ENCODE data around the gene CSAD.
"Not testable (repeated sequence)": the region's sequence is repeated elsewhere in the genome, so short reads cannot be mapped to it uniquely, and the experiment has no call there.

CSAD gene

GRCh38 chr12:53182903-53183302, 2.2 kb upstream of the CSAD start:
- Histone ChIP-seq H4K20me1 (ENCODE audit: insufficient read depth, low read length) (peaks cover 12% of the 10 kb centered on the region), H3K9ac (ENCODE audit: low read length) (no peak overlapping the region), H3K4me2 (ENCODE audit: low read length) (no peak overlapping the region)

GRCh38 chr12:53181935-53182334, 1.2 kb upstream of the CSAD start:
- H3K4me3 ChIP-seq (ENCODE audit: low read length): peak overlapping the region; percentile 91
- H4K20me1 ChIP-seq (ENCODE audit: insufficient read depth, low read length): peaks cover 12% of the 10 kb centered on the region
- H3K27ac ChIP-seq (ENCODE audit: low read length): no peak overlapping the region

More at GRCh38 chr12:53182903-53183302, 2.2 kb upstream of the CSAD start:
- TF ChIP-seq EZH2phosphoT487 (IDR thresholded peaks at IDR 0.05; ENCODE audit: low read depth): no peak
- no peak for TF ChIP-seq CTCF (IDR thresholded peaks at IDR 0.05; ENCODE audit: low read depth, low read length)
- Histone ChIP-seq H3K36me3 (replicated peaks; ENCODE audit: low read depth, low read length) (peaks cover 55% of the 10 kb centered on the region), H3K27ac (ENCODE audit: low read length) (no peak overlapping the region), H3K27me3 (ENCODE audit: low read depth, low read length) (no peaks in the 10 kb centered on the region), H2AFZ (ENCODE audit: low read depth, low read length) (no peak overlapping the region), H3K4me3 (ENCODE audit: low read length) (no peak overlapping the region), H3K4me1 (ENCODE audit: low read length) (peaks cover 20% of the 10 kb centered on the region), H3K79me2 (ENCODE audit: low read length) (peaks cover 27% of the 10 kb centered on the region), H3K9me3 (ENCODE audit: insufficient read depth, low read length) (no peaks in the 10 kb centered on the region)

GRCh38 chr12:53180931-53181645, 363 bp upstream of the CSAD start:
- Histone ChIP-seq H4K20me1 (ENCODE audit: insufficient read depth, low read length) (peaks cover 12% of the 10 kb centered on the region), H3K36me3 (replicated peaks; ENCODE audit: low read depth, low read length) (peaks cover 37% of the 10 kb centered on the region), H3K4me2 (ENCODE audit: low read length) (peak overlapping the region; percentile 89), H3K4me1 (ENCODE audit: low read length) (peaks cover 20% of the 10 kb centered on the region), H3K79me2 (ENCODE audit: low read length) (peaks cover 27% of the 10 kb centered on the region), H3K9me3 (ENCODE audit: insufficient read depth, low read length) (no peaks in the 10 kb centered on the region), H3K27ac (ENCODE audit: low read length) (peak overlapping the region; percentile 88), H3K27me3 (ENCODE audit: low read depth, low read length) (no peaks in the 10 kb centered on the region), H3K4me3 (ENCODE audit: low read length) (peak overlapping the region; percentile 91), H2AFZ (ENCODE audit: low read depth, low read length) (peak overlapping the region; percentile 62; the same call in 1 of the 2 replicates), H3K9ac (ENCODE audit: low read length) (peak overlapping the region; percentile 97)
- no peak for TF ChIP-seq EZH2phosphoT487 (IDR thresholded peaks at IDR 0.05; ENCODE audit: low read depth)
- no peak for TF ChIP-seq CTCF (IDR thresholded peaks at IDR 0.05; ENCODE audit: low read depth, low read length)

More at GRCh38 chr12:53181935-53182334, 1.2 kb upstream of the CSAD start:
- peak overlapping the region; percentile 97; the same call in 1 of the 2 replicates for H3K9ac ChIP-seq (ENCODE audit: low read length)
- H3K79me2 ChIP-seq (ENCODE audit: low read length): peaks cover 27% of the 10 kb centered on the region
- TF ChIP-seq EZH2phosphoT487 (IDR thresholded peaks at IDR 0.05; ENCODE audit: low read depth) (no peak), CTCF (IDR thresholded peaks at IDR 0.05; ENCODE audit: low read depth, low read length) (no peak)
- no peaks in the 10 kb centered on the region for H3K9me3 ChIP-seq (ENCODE audit: insufficient read depth, low read length)
- H2AFZ ChIP-seq (ENCODE audit: low read depth, low read length): no peak overlapping the region
- peak overlapping the region; percentile 89 for H3K4me2 ChIP-seq (ENCODE audit: low read length)
- peaks cover 20% of the 10 kb centered on the region for H3K4me1 ChIP-seq (ENCODE audit: low read length)
- H3K36me3 ChIP-seq (replicated peaks; ENCODE audit: low read depth, low read length): peaks cover 46% of the 10 kb centered on the region
- no peaks in the 10 kb centered on the region for H3K27me3 ChIP-seq (ENCODE audit: low read depth, low read length)

- TF ChIP-seq EZH2phosphoT487 (IDR thresholded peaks at IDR 0.05; ENCODE audit: low read depth) (no peak), CTCF (IDR thresholded peaks at IDR 0.05; ENCODE audit: low read depth, low read length) (no peak)
These were observed 972 bp downstream of the CSAD start for GRCh38 chr12:53179687-53180219.

GRCh38 chr12:53178803-53179202, 1.9 kb downstream of the CSAD start:
- Histone ChIP-seq H4K20me1 (ENCODE audit: insufficient read depth, low read length) (peaks cover 12% of the 10 kb centered on the region), H3K36me3 (replicated peaks; ENCODE audit: low read depth, low read length) (peaks cover 22% of the 10 kb centered on the region), H3K79me2 (ENCODE audit: low read length) (peaks cover 26% of the 10 kb centered on the region), H3K4me1 (ENCODE audit: low read length) (peaks cover 31% of the 10 kb centered on the region)
- not testable (repeated sequence) for H3K27ac ChIP-seq (ENCODE audit: low read length); H3K9me3 ChIP-seq (ENCODE audit: insufficient read depth, low read length); H3K4me3 ChIP-seq (ENCODE audit: low read length); H2AFZ ChIP-seq (ENCODE audit: low read depth, low read length); H3K9ac ChIP-seq (ENCODE audit: low read length); H3K27me3 ChIP-seq (ENCODE audit: low read depth, low read length); H3K4me2 ChIP-seq (ENCODE audit: low read length)

More at GRCh38 chr12:53179687-53180219, 972 bp downstream of the CSAD start:
- H4K20me1 ChIP-seq (ENCODE audit: insufficient read depth, low read length): peaks cover 12% of the 10 kb centered on the region
- no peaks in the 10 kb centered on the region for H3K27me3 ChIP-seq (ENCODE audit: low read depth, low read length)
- peak overlapping the region; percentile 97 for H3K9ac ChIP-seq (ENCODE audit: low read length)
- peak overlapping the region; percentile 96 for H2AFZ ChIP-seq (ENCODE audit: low read depth, low read length)
- H3K4me2 ChIP-seq (ENCODE audit: low read length): peak overlapping the region; percentile 99
- H3K36me3 ChIP-seq (replicated peaks; ENCODE audit: low read depth, low read length): peaks cover 26% of the 10 kb centered on the region
- H3K9me3 ChIP-seq (ENCODE audit: insufficient read depth, low read length): no peaks in the 10 kb centered on the region
- H3K79me2 ChIP-seq (ENCODE audit: low read length): peaks cover 27% of the 10 kb centered on the region
- H3K27ac ChIP-seq (ENCODE audit: low read length): peak overlapping the region; percentile 88
- H3K4me3 ChIP-seq (ENCODE audit: low read length): peak overlapping the region; percentile 91
- peaks cover 31% of the 10 kb centered on the region for H3K4me1 ChIP-seq (ENCODE audit: low read length)

GRCh38 chr12:53177447-53177846, 3.3 kb downstream of the CSAD start:
- H2AFZ ChIP-seq (ENCODE audit: low read depth, low read length); H4K20me1 ChIP-seq (ENCODE audit: insufficient read depth, low read length); H3K27ac ChIP-seq (ENCODE audit: low read length); H3K36me3 ChIP-seq (replicated peaks; ENCODE audit: low read depth, low read length); H3K4me3 ChIP-seq (ENCODE audit: low read length); H3K9me3 ChIP-seq (ENCODE audit: insufficient read depth, low read length); H3K9ac ChIP-seq (ENCODE audit: low read length); H3K4me2 ChIP-seq (ENCODE audit: low read length); H3K27me3 ChIP-seq (ENCODE audit: low read depth, low read length): not testable (repeated sequence)
- Histone ChIP-seq H3K4me1 (ENCODE audit: low read length) (peaks cover 31% of the 10 kb centered on the region), H3K79me2 (ENCODE audit: low read length) (peaks cover 16% of the 10 kb centered on the region)

Data from OCI-LY3 (cell line).